ENCODE measurements around the gene IL10RA.
"Not testable (repeated sequence)": the region's sequence is repeated elsewhere in the genome, so short reads cannot be mapped to it uniquely, and the experiment has no call there.

Gene IL10RA

DNA sequence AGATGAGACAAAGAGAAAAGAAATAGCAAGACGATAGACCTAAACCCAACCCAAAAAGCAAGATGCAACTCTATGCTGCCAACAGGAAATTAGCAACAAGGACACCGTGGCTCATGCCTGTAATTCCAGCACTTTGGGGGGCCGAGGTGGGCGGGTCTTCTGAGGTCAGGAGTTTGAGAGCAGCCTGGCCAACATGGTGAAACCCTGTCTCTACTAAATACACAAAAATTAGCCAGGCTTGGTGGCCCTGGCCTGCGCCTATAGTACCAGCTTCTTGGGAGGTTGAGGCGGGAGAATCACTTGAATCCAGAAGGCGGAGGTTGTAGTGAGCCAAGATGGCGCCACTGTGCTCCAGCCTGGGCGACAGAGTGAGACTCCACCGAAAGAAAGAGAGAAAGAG, 24.3 kb upstream of the IL10RA start:
- no peak for DNase-seq (ENCODE audit: low read depth in 2 of 2)

DNA sequence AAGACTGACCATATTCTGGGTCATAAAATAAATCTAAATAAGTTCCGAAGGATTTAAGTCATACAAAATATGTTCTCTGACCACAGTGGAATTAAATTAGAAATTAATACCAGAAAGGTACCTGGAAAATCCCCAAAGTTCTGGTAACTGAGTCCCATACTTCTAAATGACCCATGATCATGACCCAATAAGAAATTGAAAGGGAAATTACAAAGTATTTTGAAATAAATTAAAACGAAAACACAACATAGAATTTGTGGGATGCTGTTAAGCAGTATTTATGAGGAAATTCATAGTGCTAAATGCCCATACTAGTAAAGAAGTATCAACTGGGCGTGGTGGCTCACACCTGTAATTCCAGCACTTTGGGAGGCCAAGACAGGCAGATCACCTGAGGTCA, 23.4 kb upstream of the IL10RA start:
- DNase-seq (ENCODE audit: low read depth in 2 of 2), result no peak

DNA sequence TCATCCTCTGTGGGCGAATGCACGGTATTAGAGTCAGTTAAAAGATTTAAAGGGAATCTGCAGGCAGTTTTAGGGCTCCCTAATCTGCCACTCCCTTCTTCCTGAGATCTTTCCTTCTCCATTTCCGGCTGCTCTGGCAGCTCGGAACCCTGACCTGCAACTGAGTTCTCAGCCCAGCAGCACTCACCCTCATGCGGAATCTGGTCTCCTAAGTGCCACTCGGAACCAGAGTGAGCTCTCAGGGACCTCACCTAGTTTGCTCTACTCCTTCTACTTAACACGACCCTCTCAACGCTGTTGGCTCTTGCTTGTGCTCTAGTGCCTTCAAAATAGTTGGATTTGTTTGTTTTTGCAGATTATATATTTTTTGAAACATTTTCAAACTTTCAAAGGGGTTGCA, 19.3 kb upstream of the IL10RA start:
- no peak for DNase-seq (ENCODE audit: low read depth in 2 of 2)

DNA sequence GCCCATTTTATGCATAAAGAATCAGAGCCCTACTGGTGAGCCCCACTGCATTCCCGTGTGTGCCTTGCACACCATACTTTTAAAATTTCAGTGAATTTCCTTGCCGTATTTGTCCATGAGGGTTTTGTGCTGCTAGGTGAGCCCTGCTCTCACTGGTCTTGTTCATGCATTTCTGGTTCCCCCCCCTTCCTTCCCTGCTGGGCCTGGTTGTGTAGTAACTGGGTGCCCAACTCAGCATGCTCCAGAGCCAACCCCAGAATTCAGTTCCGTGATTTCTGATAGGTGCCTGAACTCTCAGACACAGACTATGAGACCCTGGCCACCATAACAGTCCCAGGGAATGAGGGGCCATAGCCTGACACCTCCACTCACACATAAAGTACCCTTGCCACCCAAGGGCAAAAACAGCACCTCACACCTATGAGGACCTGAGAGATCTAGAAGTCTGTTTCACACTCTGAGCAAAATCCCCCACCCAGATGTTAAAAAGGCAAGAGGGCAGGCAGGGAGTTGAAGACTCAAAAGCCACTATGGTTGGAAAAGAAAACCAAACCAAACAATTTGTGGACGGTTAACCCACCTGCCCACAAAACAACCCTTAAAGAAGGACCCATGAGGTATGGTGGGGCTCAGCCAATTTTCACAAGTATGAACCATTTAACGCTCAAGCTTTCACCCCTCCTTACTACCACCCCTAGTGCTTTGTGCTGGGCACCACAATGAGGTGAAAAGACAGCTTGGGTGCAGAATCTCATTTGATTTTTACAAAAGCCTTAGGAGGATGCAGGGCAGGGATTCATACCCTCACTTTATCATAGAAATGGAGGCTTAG, 16.8 kb upstream of the IL10RA start:
- no peak for DNase-seq (ENCODE audit: low read depth in 2 of 2)

DNA sequence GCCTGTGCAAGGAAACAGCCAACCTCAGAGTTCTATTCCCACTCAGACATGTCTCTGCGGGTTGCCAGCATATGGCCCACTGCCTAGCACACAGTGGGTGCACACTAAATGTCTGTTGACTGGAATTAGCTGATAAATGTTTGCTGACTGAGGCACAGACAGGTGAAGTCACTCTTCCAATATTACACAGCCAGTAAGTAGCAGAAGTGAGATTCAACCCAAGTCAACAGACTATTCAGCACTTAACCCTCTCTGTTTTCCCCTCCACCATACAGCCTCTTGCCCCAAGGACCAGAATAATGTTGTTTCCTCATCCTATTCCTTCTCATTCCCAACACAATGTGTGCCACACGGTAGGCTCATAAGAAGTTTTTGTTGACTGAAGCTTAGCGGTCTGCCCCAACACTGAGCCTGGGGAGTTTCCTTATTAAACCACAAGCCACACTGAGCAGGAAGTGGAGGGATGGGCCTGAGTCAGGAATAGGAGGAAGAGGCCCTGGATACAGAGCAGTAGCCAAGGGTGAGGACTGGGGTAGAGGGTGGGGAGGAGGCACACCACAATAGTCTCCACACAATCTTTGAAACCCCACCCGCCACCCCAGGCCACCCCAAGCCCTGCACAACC, 15.7 kb upstream of the IL10RA start:
- no peak for DNase-seq (ENCODE audit: low read depth in 2 of 2)

DNA sequence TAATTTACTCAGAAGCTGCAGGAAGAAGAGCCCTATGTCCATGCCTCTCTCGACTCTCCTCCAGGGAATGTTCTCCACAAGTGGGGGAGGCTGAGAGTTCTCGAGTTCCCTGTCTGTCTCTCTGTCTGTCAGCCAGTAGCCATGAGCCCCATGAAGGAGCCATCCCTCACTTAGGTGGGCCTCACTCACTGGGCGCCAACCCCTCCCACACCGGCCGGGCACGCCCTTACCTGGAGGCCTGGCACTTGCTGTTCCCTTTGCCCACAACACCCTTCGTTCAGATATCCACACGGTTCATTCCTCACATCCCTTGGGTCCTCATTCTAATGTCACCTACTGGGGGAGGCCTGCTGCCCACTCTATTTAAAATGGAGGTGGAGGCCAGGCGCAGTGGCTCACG, 14.2 kb upstream of the IL10RA start:
- no peak for DNase-seq (ENCODE audit: low read depth in 2 of 2)

DNA sequence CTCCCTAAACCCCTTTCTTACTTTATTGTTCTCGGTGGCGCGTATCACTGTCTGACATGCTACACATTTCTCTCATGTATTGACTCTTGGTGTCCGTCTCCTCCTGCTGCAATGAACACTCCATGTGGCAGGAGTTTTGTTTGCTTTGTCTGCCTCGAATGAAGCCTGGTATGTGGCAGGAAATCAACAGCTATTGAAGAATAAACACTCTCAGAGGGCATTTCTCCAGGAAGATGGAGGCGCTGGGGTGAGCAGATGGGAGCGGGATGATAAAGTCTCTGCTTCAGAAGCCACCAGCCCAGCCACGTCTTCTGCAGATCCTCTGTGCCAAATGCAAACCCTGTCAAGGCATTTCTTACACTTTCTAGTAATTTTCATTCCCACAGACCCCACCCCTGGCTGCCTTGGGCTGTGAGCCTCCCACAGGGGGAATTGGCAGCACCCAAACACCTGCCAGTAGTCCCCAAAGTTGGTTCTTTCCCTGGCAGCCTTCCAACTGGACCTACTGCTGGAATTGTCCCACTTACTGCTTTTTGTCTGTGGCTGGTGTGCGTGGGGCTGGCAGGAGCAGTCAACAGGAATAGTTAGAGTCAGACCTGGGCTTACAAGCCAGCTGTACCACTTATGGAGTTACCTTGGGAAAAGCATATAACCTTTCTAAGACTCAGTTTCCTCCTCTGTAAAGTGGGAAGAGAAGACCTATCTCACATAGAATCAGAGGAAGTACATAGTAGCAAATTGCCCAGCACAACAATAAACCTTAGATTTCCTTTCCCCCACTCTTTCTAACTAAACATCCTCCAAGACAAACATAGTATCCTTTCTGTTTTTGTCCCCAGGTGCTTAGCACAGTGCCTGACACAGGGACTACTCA, 13.3 kb upstream of the IL10RA start:
- no peak for DNase-seq (ENCODE audit: low read depth in 2 of 2)

DNA sequence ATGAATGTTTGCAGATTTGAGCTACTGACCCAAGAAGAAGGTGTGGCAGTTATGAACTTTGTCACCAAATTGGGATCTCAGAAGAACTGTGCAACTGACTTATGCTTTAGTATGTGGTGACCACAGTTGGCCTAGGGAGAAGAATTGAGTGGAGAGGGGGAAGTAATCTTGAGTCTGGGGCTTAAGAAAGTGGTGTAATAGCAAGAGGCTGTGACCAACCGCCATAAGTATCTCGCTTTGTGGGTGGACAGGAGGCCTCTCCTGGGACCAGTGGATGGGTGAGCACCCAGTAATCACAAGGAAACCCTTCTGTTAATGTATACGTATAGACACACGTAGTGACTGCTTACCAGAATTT, 12.7 kb upstream of the IL10RA start:
- no peak for DNase-seq (ENCODE audit: low read depth in 2 of 2)

DNA sequence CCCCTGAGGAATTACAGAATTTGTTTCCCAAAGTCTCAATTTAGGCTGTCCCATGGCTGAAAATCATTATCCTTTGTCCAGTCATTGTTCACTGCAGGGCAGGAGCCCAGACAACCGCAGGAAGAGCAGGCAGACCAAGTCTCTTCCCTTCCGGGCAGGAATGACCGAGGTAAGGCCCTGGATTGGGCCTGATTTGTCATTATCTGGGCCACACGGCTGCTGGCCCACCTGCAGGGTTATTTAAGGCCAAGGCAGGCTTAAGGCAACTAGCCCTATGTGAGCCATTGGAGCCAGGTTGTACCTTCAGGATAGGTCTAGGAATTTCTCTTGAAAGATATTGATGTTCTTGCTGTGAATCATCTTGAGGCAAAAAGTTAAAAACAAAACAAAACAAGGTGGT, 9.7 kb upstream of the IL10RA start:
- no peak for DNase-seq (ENCODE audit: low read depth in 2 of 2)

DNA sequence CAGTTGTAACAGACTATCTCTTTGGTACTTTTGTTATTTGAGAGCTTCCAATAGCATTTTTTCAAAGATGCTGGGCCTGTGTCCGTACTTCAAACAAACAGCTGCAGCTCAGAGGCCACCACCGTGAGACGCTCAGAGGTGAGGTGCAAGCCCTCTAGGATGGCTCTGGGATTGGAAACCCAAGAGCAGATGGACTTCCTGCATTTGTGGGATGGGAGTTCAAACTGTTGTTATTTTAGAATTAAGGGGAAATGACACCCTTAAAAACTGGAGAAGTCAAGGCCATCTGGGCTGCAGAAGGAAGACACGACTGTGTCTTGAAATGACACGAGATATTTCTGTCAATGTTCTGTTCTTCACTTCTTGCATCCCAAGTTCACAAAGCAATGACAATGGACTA, 9.2 kb upstream of the IL10RA start:
- no peak for DNase-seq (ENCODE audit: low read depth in 2 of 2)

DNA sequence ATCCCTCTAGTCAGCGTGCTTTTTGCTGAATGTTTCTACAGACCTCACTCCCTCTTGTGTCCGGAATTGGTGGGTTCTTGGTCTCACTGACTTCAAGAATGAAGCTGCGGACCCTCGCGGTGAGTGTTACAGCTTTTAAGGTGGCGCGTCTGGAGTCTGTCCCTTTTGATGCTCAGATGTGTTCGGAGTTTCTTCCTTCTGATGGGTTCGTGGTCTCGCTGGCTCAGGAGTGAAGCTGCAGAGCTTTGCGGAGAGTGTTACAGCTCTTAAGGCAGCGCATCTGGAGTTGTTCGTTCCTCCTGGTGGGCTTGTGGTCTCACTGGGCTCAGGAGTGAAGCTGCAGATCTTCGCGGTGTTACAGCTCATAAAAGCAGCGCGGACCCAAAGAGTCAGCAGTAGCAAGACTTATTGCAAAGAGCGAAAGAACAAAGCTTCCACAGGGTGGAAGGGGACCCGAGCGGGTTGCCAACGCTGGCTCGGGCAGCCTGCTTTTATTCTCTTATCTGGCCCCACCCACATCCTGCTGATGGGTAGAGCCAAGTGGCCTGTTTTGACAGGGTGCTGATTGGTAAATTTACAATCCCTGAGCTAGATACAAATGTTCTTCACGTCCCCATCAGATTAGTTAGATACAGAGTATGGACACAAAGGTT, 8.5 kb upstream of the IL10RA start:
- not testable (repeated sequence) for DNase-seq (ENCODE audit: low read depth in 2 of 2)

DNA sequence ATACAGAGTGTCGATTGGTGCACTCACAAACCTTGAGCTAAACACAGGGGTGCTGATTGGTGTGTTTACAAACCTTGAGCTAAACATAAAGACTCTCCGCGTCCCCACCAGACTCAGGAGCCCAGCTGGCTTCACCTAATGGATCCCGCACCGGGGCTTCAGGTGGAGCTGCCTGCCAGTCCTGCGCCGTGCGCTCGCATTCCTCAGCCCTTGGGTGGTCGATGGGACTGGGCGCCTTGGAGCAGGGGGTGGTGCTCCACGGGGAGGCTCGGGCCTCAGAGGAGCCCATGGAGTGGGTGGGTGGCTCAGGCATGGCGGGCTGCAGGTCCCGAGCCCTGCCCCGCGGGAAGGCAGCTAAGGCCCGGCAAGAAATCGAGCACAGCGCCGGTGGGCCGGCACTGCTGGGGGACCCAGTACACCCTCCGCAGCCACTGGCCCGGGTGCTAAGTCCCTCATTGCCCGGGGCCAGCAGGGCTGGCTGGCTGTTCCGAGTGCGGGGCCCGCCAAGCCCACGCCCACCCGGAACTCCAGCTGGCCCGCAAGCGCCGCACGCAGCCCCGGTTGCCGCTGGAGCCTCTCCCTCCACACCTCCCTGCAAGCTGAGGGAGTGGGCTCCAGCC, 7.8 kb upstream of the IL10RA start:
- DNase-seq (ENCODE audit: low read depth in 2 of 2), result not testable (repeated sequence)

DNA sequence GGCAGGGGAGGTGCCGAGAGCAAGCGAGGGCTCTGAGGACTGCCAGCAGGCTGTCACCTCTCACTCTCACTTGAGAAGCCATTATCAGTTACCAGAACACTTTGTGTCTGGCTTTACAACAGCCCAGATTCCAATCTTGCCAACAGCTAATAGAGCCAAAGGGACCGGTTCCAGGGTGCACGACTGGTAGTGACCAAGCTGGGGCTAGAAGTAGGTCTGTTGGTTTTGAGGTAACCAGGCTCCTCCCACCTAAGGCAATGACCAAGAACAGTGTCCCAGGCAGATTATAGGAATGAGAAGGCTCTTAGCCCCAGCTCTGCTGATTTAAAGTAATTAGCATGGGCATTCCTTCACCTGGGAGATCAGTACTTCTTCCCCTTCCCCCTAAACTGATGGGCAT, 7.2 kb upstream of the IL10RA start:
- DNase-seq (ENCODE audit: low read depth in 2 of 2), result no peak

DNA sequence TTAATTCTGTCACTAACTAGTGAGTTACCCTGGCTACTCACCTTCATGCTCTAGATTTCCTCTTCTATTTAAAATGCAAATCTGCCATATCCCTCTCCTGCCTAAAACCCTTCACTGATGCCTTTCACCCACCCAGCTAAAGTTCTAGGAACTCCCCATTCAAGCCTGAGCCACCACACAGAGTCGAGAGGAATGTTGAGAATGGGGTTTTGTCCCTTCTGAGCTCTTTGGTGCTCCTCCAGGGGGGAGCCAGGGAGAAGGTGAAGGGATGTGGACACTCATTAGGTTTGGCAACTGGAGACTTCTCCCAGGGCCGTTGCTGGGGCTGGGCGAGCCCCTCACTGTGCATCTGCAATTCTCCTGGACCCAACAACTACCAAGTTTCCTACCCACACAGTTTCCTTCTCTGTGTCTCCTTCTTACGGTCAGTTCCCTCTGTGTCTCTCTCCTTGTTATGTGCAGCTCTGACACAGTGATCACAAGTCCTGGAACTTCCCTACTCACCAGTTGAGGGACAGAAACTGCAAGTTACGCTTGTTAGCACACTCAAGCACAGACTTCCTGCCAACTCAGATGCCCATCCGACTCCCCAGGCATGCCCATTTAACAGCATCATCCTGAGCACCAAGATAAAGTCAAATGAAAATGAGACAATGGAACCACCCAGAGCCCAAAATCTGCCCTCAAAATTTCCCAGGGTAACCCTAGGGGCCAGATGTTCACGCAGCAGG, 6.5 kb upstream of the IL10RA start:
- no peak for DNase-seq (ENCODE audit: low read depth in 2 of 2)

DNA sequence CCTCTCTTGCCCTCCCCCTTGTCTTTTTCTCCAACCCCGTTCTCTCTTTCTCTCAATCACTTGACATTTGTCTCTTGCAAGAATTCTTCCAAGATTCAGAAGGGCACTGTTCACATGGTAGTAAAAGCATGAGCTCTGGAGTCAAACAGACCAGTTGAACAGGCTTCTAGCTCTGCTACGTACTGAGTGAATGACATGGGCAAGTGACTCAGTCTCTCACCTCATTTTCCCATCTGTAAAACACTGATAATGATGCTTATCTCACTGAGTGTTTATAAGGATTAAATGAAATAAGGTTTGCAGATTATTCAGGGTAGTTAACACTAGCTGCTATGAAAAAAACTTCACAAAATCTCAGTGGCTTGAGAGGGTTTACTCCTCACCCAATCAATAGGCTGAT, 5.9 kb upstream of the IL10RA start:
- DNase-seq (ENCODE audit: low read depth in 2 of 2), result no peak

DNA sequence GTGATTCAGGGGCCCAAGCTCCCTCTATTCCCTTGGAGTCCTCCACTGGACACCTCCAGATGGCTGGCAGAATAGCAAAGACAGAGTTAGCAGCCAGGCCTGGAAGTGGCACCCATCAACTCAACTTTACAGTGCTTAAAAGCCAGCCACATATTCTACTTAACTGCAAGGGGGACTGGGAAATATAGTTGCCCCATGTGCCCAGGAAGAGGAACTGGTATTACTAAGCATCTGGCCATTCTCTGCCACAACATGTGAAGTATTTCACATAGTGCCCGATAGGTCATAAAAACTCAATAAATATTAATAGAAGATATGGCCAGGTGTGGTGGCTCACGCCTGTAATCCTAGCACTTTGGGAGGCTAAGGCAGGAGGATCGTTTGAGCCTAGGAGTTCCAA, 5.5 kb upstream of the IL10RA start:
- DNase-seq (ENCODE audit: low read depth in 2 of 2), result no peak

DNA sequence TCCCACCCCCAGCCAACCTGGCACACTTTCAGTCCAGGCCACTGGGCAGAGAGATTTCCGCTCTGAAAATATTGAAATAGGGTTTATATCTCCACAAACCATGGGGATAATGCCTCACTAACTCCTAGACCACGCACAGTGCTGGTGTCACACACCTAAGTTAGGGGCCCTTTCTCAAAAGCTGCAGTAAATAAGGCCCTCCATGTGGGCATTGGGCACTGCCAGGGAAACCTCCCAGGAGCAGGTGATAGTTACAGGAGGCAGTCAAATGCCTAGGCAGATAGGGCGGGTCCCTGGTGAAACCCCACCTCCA, 3.1 kb upstream of the IL10RA start:
- DNase-seq (ENCODE audit: low read depth in 2 of 2), result no peak

DNA sequence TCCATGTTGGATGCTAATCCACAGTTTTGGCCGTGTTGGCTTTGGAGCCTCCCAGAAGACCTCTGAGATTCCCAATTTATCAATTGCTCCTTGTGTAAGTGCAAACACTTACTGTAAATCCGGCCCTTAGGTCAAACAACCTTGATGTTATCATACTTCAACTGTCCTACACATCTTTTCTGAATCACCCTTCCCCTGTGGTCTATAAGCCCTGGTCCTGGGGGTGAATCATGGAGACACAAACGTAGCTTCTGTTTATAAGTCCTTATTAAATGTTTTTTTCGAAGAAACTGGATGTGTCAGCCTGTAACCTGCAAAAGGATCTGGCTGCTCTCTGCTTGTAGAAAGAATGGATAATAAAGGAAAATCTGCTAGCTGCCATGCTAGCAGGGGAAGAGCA, 1.7 kb upstream of the IL10RA start:
- DNase-seq (ENCODE audit: low read depth in 2 of 2), result no peak

DNA sequence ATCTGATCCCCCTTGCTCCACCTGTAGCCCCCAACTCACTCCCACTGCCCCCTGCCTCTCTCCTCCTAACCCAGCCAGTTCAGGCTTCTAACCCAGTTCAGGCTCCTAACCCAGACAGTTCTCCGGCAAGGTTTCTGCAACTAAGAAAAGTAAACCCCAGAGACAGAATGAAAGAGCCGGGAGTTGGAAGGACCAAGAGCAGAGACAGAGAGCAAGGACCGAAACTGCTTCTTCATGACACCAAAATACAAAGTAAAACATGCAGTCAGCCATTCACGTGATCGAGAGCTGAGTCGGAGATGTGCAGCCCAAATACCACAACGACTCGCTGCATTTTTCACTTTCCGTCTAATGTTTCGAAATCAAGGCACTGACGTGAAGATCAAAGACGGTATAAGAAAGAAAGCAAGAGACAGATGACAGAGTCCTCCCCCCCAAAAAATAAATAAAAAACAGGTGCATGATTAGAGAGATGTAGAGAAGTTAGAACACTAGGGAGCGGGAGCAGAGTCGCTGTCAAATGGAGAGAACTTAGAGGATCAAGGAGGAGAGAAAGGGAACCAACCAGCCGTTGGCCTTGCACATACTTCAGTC, 884 bp downstream of the IL10RA start:
- DNase-seq (ENCODE audit: low read depth in 2 of 2), result no peak

DNA sequence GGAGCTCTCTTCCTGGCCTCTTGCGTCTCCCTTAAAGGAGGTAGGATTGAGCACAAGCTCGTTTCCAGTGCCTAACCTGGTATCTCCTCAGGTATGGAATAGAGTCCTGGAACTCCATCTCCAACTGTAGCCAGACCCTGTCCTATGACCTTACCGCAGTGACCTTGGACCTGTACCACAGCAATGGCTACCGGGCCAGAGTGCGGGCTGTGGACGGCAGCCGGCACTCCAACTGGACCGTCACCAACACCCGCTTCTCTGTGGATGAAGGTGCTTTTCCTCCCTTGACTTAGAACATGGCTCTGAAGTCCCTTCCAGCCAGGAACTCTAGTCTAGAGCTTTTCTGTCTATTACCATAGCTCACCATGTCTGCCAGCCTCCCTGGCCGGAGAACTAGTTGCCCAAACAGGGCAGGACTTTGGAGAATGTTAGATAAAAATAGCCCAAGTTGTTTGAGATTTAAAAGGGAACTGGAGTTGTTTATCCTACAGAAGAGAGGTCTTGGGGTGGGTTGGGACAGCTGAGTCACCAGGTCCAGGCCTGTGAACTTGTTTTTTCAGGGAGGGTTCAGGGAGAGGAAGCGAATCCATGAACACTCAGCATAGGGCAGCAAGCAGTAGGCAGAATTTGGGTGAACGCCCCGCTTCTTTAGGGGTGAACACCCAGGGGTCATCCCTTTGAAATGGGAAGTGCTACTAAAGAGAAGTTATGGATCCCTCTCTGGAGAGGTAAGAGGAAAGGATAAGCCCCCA, 3.3 kb downstream of the IL10RA start:
- no peak for DNase-seq (ENCODE audit: low read depth in 2 of 2)
